Pancreas (tissue), 10 donors: ENCODE measurements around the gene SFRP5. TPM values are rescaled to one million over a fixed set of nuclear protein-coding genes. Genes with fewer than 3 reads are reported as not detected.

Source experiments
- ATAC-seq, 4 donors: fragments of 200-7000 bp; cut with Tn5 transposase; one replicate each; pipeline versions ENCODE4 v1.8.0 to v1.9.1; 2020; ENCODE audit warnings: mild to moderate bottlenecking in 4 of 4, moderate library complexity in 4 of 4
- DNase-seq, 6 donors: peaks; one replicate each; pipeline ENCODE4 v3.0.0-alpha.2; 2020
- FAIRE-seq: peaks from 2 replicates; lab custom pipeline; 2012; peaks lifted over from hg19 to GRCh38; lab: Jason Lieb, UNC
- H3K27ac ChIP-seq, 4 donors: fragments of 200-600 bp; sonication (generic); 1 replicate in 3 of 4; 2 replicates in 1 of 4; pipeline versions ENCODE4 v1.5.0 to v1.8.0; 2020
- H3K27me3 ChIP-seq, 4 donors: fragments of 200-600 bp; one replicate each; pipeline ENCODE4 v1.8.0; 2021
- H3K36me3 ChIP-seq, 3 donors: fragments of 200-600 bp; sonication (generic) in 1 of 3; one replicate each; pipeline versions ENCODE4 v1.5.0 to v1.8.0; 2020 to 2021
- H3K4me1 ChIP-seq, 3 donors: fragments of 200-600 bp; one replicate each; pipeline ENCODE4 v1.8.0; 2021
- H3K4me3 ChIP-seq, 4 donors: fragments of 200-600 bp; sonication (generic) in 2 of 4; one replicate each; pipeline versions ENCODE4 v1.5.0 to v1.8.0; 2020 to 2021
- H3K9me3 ChIP-seq, 4 donors: fragments of 200-600 bp; one replicate each; pipeline ENCODE4 v1.8.0; 2021
- CTCF ChIP-seq, 4 donors: fragments of 200-600 bp; sonication (generic) in 3 of 4; IDR thresholded peaks; one replicate each; pipeline versions ENCODE4 v1.5.0 to v1.8.0; 2021; ENCODE audit warnings: antibody characterized with exemption in 4 of 4
- WGBS, 2 donors: extraction: QIAGEN DNeasy Blood & Tissue Kit; methylation state at CpG; one replicate each; pipeline ENCODE4 v1.1.7; 2013; 5-methylcytosine and 5-hydroxymethylcytosine counted together
- intact Hi-C, 3 donors: fragments of 100-400 bp; cut with DNase I; formaldehyde crosslinking; loops; one replicate each; pipeline versions ENCODE4 v1.11.1 to v1.14.2; 2022
- polyA plus RNA-seq, 2 donors: library from polyadenylated mRNA; stranded (reverse); fragments of 200-250 nt; gene quantifications; one replicate each; pipeline ENCODE4 v1.2.3, GENCODE V29; 2013
- total RNA-seq, 6 donors: library from RNA; stranded (reverse); fragmentation: NEBNext Ultra II Directional in 4 of 6; extraction: Animal tissue kit (Norgen Biotek cat#: 25700) in 4 of 6; gene quantifications; one replicate each; pipeline versions ENCODE4 v1.2.1 to v1.2.4, GENCODE V29; 2021 to 2023
- donor health status: healthy with polysubstance abuse.
- donor health status: DM: no; HTN: no; CAD: no; lungs with moderate emphysema.
- donor health status: DM: no; HTN: no; CAD: no.
- donor health status: control.
- donor health status: control.
- donor health status: Bipolar disorder and iron deficiency.
- donor health status: DM: yes; HTN: yes; CAD: no.
- donor health status: DM: no; HTN: no; CAD: no.
- donor health status: DM: no; HTN: no; CAD: no.
- donor health status: DM: yes; HTN: yes; CAD: no.

SFRP5 gene
- total and polyA plus RNA-seq, 8 donors, result 59.8 to 180 (median 78.5) TPM

- Histone ChIP-seq H3K27ac (no peak overlapping the region), H3K9me3 (no peaks in the 10 kb centered on the region), H3K27me3 (no peaks in the 10 kb centered on the region), H3K4me3 (no peak overlapping the region), H3K4me1 (peaks cover 0 to 7% (median 3%) of the 10 kb centered on the region in 3 donors), H3K36me3 (peaks cover 0 to 45% (median 40%) of the 10 kb centered on the region in 3 donors)
- FAIRE-seq (no peak), ATAC-seq (no peak), DNase-seq (no peak)
- 81 to 87% methylated on average over 1 of the region's 1 CpG for WGBS, 2 donors
- intact Hi-C loops, result no loop called here
- TF ChIP-seq CTCF (IDR thresholded peaks at IDR 0.05), result no peak
These were observed 24.2 kb downstream of the SFRP5 start for GRCh38 chr10:97747573-97747972.

- intact Hi-C loops, result no loop called here
- H3K4me1 ChIP-seq, result peaks cover 0 to 7% (median 3%) of the 10 kb centered on the region in 3 donors
- no peak for DNase-seq
- FAIRE-seq, result no peak
- ATAC-seq, result no peak
- WGBS, 2 donors, result 91% methylated on average over 15 of the region's 15 CpGs
- H3K9me3 ChIP-seq, result no peaks in the 10 kb centered on the region
- no peak for TF ChIP-seq CTCF (IDR thresholded peaks at IDR 0.05)
- peaks cover 0 to 19% (median 17%) of the 10 kb centered on the region in 3 donors for H3K36me3 ChIP-seq
- no peaks in the 10 kb centered on the region for H3K27me3 ChIP-seq
- H3K27ac ChIP-seq, result no peak overlapping the region
- H3K4me3 ChIP-seq, result no peak overlapping the region
These were observed 27.3 kb downstream of the SFRP5 start for GRCh38 chr10:97744405-97745035.

- WGBS, 2 donors, result 48 to 52% methylated on average over 10 of the region's 10 CpGs
- intact Hi-C loops, result no loop called here
- Histone ChIP-seq H3K4me1 (peaks cover 0 to 11% (median 3%) of the 10 kb centered on the region in 3 donors), H3K36me3 (peaks cover 0 to 13% (median 10%) of the 10 kb centered on the region in 3 donors), H3K27ac (peak overlapping the region in 2 of 4 donors; percentile 12 to 19), H3K9me3 (no peaks in the 10 kb centered on the region), H3K4me3 (no peak overlapping the region), H3K27me3 (no peaks in the 10 kb centered on the region)
- no peak for TF ChIP-seq CTCF (IDR thresholded peaks at IDR 0.05)
- ATAC-seq (peak; percentile 39 to 73 (median 54)), DNase-seq (no peak), FAIRE-seq (no peak)
These were observed 28.4 kb downstream of the SFRP5 start for GRCh38 chr10:97743169-97743943.

- intact Hi-C loops, result no loop called here
- Histone ChIP-seq H3K27me3 (no peaks in the 10 kb centered on the region), H3K9me3 (no peaks in the 10 kb centered on the region), H3K4me3 (no peak overlapping the region), H3K36me3 (peaks cover 0 to 10% (median 0%) of the 10 kb centered on the region in 3 donors), H3K27ac (no peak overlapping the region), H3K4me1 (peaks cover 0 to 22% (median 10%) of the 10 kb centered on the region in 3 donors)
- no peak for TF ChIP-seq CTCF (IDR thresholded peaks at IDR 0.05)
- FAIRE-seq (no peak), DNase-seq (no peak), ATAC-seq (no peak)
- WGBS, 2 donors, result 92 to 93% methylated on average over 2 of the region's 2 CpGs
These were observed 31.2 kb downstream of the SFRP5 start for GRCh38 chr10:97740613-97741012.
